ENCODE measurements around the gene RUSF1.

RUSF1 gene

DNA sequence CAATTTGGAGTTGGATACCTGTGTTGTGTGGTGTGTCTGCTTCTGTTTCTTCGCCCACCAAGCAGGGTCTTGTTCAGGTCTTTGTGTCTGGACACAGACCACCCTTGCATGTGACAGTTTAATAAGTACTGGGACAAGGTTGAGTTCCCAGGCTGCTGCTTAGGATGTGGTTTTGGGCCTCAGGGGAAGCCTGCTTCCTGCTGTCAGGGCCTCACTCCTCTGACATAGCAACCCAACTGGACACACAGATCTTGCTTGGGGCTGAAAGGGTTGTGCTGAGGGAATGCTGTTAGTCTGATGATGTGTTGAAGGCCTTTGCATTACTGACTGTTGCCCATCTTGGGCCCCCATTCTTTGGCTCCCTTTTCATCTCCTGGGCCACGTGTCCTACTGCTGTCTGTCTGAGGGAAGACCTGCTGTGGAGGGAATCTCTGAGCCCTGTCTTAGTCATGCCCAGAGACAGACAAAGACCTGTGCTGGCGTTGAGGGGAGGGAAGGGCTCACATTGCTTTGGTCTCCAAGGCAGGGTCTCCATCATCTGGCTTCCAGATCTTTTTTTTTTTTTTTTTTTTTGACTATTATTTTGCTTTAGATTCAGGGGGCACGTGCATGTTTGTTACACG lies 40.9 kb downstream of the RUSF1 start:
- no peak for DNase-seq

DNA sequence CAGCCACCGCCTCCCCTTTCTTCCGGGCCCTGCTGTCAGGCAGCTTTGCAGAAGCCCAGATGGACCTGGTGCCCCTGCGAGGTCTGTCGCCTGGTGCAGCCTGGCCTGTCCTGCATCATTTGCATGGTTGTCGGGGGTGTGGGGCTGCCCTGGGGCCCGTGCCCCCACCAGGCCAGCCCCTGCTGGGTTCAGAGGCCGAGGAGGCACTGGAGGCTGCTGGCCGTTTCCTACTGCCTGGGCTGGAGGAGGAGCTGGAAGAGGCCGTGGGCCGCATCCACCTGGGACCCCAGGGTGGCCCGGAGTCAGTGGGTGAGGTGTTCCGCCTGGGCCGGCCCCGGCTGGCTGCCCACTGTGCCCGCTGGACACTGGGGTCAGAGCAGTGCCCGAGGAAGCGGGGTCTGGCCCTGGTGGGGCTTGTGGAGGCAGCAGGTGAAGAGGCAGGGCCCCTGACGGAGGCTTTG lies 41.8 kb downstream of the RUSF1 start:
- DNase-seq: no peak

DNA sequence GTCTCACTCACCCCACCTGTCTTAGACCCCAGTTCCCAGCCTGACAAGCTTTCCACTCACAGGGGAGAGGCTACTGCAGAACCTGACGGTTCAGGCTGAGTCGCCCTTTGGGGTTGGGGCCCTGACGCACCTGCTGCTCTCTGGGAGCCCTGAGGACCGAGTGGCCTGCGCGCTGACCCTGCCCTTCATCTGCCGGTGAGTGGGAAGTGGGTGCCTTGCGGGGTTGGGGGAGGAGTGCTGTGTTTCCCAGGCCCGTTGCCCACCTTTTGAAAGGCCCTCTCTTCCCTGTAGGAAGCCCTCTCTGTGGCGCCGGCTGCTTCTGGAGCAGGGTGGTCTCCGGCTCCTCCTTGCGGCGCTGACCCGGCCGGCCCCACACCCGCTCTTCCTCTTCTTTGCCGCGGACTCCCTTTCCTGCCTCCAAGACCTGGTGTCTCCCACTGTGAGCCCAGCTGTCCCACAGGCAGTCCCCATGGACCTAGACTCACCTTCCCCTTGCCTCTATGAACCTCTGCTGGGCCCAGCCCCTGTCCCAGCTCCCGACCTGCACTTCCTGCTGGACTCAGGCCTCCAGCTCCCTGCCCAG lies 42.3 kb downstream of the RUSF1 start:
- DNase-seq: no peak

- DNase-seq: no peak
Observed at GRCh38 chr16:31464781-31465260, 43.4 kb downstream of the RUSF1 start.

DNA sequence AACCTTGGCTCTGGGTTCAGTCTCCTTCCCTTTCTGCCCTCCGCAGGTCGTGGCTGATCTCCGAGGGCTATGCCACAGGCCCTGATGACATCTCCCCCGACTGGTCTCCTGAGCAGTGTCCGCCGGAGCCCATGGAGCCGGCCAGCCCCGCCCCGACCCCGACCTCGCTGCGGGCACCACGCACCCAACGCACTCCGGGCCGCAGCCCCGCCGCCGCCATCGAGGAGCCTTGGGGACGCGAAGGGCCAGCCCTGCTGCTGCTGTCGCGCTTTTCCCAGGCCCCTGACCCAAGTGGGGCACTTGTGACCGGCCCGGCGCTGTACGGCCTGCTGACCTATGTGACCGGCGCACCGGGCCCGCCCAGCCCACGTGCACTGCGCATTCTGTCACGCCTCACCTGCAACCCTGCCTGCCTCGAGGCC lies 43.8 kb downstream of the RUSF1 start:
- no peak for DNase-seq

DNA sequence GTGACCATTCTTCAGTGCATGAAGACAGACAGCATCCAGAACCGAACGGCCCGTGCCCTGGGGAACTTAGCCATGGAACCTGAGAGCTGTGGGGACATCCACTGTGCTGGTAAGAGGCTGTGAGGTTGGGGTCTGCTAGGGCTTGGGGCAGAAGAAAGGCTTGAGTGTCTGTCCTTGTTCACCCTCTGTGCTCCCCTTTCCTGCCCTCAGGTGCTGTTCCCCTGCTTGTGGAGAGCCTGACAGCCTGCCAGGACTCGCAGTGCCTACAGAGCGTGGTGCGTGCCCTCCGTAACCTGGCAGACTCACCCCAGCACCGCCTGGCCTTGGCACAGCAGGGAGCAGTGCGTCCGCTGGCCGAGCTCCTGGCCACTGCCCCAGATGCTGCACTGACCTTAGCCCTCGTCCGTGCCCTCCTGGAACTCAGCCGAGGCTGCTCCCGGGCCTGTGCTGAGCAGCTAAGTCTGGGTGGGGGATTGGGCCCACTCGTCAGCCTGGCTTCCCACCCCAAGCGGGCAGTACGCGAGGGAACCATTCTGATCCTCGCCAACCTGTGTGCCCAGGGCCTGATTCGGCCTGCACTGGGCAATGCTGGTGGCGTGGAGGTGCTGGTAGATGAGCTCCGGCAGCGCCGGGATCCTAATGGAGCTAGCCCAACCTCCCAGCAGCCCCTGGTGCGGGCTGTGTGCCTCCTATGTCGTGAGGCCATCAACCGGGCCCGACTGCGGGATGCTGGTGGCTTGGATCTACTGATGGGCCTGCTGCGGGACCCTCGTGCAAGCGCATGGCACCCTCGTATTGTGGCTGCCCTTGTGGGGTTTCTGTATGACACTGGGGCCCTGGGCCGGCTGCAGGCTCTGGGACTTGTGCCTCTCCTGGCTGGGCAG lies 46.0 kb downstream of the RUSF1 start:
- DNase-seq: no peak

DNA sequence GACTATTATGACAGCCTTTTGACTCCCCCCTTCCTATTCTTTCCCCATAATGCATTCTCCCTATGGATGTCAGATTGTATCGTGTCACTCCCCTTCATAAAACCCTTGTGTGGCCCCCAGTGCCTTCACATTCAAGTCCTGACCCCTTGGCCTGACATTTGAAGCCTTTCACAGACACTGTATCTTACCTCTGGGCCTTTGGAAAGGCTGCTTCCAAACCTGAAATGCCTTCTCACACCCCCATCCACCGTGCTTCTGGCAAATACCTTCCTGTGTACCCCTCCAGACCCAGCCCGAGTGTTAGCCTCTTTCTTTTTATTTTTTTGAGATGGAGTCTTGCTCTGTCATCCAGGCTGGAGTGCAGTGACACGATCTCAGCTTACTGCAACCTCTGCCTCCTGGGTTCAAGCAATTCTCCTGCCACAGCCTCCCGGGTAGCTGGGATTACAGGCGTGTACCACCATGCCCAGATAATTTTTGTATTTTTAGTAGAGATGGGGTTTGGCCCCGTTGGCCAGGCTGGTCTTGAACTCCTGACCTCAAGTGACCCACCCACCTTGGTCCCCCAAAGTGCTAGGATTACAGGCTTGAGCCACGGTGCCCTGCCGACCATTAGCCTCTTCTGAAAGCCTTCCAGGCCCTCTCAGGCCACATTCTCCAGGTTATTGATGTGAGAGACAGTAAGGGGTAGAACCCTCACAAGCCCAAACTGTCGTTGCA lies 46.8 kb downstream of the RUSF1 start:
- no peak for DNase-seq

- peak in 1 of 2 experiments; percentile 37 for DNase-seq
Observed at GRCh38 chr16:31460582-31461002, 47.6 kb downstream of the RUSF1 start.

- peak; percentile 96 to 99 for DNase-seq
Observed at GRCh38 chr16:31459687-31460581, 48.3 kb downstream of the RUSF1 start.

- peak; percentile 94 to 97 for DNase-seq
Observed at GRCh38 chr16:31458844-31459686, 49.1 kb downstream of the RUSF1 start, which contains the start of gene ARMC5. Gene ARMC5 (plus strand): TSS chr16:31459501. CDS start chr16:31459525, 24 bp downstream.

DNA sequence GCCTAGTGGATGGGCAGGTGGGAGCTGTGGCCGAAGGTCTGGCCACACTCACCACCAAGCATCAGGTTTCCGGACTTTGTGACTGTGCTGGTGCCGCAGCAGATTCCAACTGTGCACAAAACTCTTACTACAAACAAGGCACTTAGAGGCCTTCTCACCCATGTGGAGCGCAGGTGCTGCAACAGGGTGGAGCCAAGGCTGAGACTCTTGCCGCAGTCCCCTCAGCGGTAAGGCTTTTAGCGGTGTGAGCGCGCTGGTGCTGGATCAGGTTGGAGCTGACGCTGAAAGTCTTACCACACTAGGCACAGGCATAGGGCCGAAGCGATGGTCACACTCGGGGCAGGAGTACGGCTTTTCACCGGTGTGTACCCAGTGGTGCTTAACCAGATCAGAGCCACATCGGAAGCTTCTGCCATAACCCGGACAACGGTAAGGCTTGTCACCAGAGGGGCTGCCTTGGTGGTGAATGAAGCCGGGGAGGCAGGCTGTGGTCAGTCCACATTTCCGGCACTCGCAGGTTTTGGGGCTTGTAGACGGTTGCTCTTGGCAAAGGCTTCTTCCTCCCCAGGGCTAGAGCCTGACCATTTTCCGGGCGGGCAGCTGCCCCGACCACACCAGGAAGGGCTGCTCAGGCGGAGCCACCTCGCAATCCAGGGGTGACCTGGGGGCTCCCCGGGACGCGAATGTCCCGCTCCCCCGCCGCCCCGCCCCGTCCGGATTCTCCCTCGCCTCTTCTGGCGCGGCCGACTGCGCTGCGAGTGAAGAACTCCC lies 49.9 kb downstream of the RUSF1 start:
- DNase-seq: no peak

DNA sequence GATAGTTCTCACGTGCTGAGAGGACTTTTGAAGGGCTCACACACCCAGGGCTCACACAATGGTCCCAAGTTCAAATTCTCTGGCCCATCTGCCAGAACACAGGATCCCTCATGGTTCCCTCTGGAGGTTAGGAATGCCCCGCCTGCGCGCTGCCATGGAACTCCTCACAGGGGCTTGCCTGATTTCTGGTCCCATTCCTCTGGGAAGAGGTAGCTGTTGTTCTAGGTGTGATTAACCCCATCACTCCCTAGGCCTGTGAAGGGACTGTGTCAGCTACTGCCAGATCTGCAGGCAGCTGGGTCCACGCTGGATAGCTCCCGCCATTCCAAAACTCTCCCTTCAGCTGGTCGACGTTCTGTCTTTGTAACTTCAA lies 51.2 kb downstream of the RUSF1 start:
- DNase-seq: no peak

- no peak for DNase-seq
Observed at GRCh38 chr16:31455601-31456314, 52.4 kb downstream of the RUSF1 start.

GRCh38 chr16:31453255-31454204 lies 54.7 kb downstream of the RUSF1 start:
- no peak for DNase-seq

- DNase-seq: no peak
Observed at GRCh38 chr16:31452631-31453106, 55.5 kb downstream of the RUSF1 start.

DNA sequence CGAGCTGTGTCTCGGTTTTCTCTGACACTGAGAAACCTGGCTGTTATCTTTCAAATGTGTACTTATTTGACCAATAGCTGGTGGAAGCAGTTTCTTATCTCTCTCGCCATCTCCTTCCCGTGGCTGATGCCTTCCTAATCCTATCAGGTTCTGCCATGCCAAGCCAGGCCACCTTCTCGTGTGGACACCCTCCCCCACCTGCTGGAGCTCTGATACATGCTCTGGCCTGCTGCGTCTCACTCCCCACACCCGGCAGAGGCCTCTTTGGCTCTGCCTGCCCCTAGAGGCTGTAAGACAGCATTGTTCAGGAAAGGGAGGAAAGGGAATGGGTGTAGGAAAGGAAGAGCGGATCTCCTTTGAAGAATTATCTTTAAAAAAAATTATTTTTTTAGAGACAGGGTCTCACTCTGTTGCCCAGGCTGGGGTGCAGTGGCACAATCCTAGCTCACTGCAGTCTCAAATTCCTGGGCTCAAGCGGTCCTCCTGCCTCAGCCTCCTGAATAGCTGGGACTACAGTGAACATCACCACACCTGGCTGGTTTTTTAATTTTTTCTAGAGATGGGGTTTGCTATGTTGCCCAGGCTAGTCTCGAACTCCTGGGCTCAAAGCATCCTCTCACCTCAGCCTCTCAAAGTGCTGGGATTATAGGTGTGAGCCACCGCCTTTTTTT lies 56.4 kb downstream of the RUSF1 start:
- peak; percentile 10 to 60 for DNase-seq

GRCh38 chr16:31451201-31451600 lies 57.0 kb downstream of the RUSF1 start:
- DNase-seq: no peak
